GM19372 (cell line): ENCODE measurements around the gene VIPR2.

Source experiments
- ATAC-seq: cut with Tn5 transposase; IDR thresholded peaks from one replicate; pipeline ENCODE4 v1.9.1; 2021; ENCODE audit warnings: mild to moderate bottlenecking, low read depth, moderate library complexity; ENCODE audit not compliant: unreplicated experiment

Gene VIPR2

DNA sequence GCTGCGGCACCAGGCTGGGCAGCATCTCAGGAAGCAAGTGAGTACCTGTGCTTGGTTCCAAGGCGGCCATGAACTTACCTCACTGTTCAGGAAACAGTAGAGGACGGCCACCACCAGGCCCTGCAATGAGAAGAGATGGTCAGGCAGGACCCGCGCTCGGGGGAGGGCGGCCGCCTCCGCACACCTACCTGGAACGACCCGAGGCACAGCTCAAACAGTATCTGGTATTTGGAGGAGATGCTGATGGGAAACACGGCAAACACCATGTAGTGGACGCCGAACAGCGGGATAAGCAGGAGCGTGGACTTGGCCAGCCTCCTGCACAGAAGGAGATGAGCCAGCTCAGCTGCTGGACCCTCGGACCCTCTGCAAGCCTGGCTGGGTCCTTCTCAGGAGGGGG lies 112.9 kb downstream of the VIPR2 start:
- ATAC-seq = no peak

DNA sequence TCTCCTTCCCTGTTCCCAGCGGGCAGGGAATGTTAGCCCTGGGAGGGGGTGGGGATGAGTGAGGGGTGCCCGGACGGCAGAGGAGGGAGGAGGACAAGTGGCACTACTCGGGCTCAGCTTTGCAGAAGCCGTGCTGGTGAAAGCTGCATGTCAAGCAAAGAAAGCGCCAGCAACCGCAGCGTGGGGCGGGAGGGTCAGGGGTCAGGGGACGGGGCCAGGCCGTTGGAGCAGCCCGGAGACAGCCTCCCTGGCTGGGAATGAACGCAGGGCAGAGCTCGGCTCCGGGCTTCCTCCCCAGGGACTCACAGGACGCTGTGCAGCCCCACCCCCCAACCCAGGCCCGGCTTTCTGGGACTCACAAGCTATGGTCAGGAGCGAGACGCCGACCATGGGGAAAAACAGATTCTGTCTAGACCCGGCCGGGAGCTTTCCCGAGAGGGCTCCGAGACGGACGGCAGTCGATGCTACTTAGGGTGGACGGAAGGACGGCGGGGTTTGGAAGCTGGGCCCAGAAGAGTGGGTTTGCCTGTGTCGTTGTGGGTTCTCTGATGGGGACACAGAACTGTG lies 113.4 kb downstream of the VIPR2 start:
- ATAC-seq = no peak

DNA sequence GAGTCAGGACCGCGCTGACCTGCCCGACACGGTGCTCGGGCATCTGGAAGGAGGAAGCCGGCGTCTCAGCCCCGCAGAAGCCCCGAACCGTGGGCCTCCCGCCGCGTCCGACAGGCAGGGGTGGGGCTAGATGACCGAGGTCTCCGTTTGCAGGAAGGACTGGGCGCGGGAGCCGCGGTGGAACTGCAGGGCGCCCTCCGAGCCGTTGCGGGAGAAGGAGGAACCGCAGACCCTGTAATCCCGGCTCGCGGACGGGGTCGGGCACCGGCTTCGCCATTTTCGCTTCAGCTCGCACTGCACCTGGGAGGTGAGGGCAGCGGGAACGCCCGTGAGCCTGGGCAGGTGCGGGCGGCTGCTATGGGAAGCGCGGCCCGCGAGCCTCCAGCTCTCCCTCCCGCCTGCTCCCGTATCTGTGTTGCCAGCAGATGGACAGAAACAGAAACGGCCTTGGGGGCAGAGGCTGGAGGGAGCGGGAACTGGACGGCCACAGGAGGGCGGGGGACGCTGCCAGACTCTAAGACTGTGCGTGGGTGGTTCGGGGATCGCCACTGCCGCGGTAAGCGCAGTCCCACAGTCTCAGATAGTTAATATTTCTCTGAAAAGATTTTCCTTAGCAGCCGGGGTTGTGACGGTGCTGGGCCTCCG lies 114.1 kb downstream of the VIPR2 start:
- peak; percentile 65 for ATAC-seq

DNA sequence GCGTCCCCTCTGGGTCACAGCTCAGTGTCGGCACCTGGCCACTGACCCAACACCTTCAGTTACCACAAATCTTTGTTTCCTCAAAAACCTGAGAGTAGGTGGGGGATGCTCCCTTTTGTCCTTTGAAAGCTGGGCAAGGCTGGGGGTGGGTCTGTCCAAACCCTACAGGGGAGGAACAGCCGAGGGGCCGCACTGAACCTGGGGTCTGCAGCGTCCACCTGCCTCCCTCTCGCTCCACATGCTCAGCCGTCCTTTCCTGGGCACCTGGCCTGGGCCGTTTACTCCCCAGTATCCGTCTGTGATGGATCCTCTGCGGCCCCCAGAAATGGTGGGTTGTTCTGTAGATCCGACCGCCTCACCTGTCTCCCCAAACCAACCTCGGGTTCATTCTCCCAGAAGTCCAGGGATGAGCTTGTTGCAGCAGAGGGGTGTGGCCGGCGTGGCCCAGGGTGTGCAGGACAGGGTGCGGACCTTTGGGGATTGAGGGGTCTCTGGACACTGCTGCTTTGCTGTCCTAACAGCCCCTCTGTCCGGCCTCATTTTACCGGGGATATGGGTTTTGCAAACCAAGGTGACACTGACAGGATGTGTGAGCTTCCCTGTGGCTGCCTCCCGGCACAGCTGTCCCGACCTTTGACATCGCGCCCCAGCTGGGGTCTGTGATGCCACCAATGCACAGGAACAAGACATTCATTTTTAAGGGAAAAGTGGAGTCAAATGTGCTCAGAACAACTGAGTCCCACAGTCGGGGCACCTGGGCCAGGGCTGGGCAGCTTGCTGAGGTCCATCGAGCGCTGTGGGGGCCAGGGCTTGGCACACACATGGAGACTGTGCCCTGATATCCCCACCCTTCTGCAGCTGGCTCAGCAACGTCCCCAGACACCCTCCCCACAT lies 115.9 kb downstream of the VIPR2 start:
- ATAC-seq = no peak

DNA sequence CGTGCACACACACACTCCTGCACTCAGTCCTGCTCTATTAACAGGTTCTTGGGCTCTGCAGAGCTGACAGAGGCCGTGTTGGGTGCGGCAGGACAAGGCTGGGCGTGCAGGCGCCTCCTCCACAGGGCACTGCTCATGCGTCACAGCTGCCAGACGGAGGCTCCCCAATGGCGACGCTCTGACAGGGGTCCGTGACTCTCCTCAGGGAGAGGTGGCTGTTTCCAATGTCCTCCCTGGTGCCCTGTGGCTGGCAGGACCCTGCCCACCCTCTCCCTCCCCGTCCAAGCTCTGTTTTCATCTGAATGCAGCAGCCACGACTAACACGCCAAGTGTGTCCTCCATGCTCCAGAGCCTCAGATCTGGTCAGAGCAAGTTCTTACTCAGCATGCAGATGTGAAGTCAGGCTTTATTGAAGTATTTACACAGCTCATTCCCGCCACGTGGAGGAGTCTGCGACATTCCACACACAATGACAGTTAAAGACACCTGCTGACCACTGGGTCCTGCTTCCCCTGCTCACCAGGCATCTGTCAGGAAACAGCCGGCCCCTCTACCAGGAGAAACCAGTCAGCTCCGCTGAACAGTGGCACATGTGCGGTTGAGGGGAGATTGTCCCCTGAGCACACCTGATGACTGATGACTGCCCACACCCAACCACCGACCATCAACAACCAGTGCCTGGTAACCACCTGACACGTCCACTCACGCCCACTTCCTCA lies 116.7 kb downstream of the VIPR2 start:
- no peak for ATAC-seq

DNA sequence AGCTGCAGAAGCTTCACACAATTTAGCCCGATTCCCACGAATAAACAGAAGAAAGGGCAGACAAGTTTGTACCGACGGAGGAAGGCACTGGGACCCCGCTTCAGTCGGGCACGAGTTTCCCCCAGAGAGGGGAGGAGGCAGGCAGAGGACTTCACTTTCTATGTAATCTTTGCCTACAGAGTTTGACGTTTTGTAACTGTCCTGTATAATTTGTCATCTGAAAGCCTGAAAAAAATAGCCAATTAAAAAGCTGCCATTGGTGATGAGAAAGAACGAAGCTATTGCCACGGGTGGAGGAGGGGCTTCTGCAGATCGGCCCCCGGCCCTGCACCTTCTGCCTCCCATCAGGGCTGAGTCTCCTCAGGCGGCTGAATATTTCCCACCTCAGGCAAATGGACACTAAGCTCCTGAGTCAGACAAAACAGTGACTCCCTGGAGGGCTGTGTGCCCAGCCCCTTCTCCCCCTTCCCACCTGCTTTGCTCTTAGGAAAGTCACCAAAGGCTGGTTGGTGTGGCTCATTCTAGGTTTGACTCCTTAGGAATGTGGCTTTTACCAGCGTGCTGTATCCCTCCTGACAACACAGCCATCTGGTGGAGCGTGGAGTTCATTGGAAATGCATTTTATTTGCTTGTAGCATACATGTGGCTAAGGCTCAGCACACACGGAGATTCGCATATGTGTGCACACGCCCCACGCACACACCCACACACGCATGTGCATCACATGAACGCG lies 117.4 kb downstream of the VIPR2 start:
- no peak for ATAC-seq

DNA sequence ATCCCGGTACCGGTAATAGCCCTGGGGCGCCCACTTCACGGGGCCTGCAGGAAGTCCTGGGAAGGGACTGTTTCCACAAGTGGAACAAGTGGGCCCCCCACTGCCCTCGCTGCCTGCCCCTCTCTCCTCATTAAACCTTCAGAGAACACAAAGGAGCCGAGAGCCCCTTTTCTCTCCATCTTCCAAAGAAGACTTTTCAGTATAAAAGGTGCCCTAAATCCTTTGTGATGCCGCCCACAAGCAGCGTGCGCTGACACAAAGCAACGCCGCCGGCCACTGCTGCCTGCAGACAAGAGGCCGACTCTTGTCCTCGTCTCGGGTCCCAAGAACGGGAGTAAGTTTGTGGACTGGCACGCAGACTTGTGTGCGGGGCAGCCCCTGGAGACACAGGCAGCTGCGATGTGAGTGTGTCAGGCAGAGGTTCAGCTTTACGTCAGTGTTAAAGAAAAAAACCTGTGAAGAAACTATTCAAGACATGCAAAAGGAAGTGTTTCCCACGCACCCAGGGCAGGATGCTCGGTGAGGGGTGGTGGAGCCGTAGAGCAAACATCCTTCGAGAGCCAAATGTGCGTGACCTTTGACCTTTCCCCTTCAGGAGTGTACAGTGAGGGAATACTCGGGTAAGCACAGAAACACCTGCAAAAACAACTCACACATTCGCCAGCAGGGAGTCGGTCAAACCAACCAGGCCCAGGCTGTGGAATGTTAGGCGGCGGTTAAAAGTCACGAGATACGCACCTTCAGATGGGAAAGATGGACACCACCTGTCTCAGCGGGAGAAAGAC lies 118.2 kb downstream of the VIPR2 start:
- ATAC-seq = no peak

DNA sequence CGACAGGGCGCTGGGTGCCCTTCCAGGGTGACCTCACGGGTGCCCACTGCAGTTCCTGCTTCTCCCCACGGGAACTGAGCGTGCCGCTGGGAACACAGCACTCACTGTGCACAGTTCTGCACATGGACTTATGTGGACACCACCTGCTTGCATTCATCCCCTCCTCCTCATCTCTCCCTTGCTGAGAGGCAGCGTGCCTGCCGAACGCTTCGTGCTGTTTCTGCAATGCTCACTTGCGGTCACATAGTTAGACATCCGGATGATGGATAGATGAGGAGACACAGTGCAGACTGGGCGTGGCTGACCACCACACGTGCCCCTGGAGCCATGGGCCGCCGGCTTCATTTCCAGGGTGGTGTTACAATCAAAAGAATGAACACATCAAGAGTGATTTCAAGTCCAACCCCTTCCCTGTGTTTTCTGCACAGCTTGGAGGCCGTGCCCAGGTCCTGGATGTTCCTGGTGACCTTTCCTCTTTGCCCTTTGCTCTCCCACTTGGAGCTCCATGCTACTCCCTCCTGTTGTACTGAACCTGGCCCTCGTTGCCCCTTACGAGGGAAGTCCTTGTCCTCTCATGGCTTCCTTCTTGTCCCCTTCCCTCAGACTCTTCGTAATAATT lies 119.4 kb downstream of the VIPR2 start:
- no peak for ATAC-seq

DNA sequence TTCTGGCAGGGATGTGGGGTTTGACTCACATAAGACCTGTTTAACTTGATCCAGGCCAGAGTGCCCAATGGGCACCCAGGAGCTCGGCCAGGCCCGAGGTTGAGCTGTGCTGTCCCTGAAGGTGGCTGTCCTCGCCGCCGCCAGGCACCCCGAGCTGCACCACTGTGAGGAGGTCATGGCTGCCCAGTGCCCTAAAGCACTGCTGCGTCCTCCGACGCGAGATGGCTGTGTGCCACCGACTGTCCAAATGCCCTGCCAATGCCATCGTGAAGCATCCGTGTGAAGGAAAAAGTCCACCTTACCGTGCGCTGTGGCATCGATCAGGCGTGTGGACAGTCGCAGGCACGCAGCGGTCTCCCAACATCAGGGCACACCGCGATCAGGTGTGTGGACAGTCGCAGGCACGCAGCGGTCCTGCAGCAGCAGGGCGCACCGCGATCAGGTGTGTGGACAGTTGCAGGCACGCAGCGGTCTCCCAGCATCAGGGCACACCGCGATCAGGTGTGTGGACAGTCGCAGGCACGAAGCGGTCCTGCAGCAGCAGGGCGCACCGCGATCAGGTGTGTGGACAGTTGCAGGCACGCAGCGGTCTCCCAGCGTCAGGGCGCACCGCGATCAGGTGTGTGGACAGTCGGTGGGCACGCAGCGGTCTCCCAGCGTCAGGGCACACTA lies 120.3 kb downstream of the VIPR2 start:
- no peak for ATAC-seq

DNA sequence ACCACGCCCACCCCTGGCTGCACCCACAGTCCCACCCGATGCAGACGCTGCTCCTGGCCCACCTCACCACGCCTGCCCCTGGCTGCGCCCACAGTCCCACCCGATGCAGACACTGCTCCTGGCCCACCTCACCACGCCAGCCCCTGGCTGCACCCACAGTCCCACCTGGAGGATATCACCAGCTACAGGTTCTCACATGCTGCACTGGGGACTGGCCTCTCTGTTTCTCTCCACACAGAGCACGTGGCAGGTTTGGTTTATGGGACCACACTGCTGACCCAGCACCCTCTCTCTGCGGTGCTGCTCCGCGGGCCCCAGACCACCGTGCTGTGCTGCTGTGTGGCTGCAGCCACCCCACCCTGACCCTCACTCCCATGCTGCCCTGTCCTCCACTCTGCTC lies 120.9 kb downstream of the VIPR2 start:
- ATAC-seq = no peak

DNA sequence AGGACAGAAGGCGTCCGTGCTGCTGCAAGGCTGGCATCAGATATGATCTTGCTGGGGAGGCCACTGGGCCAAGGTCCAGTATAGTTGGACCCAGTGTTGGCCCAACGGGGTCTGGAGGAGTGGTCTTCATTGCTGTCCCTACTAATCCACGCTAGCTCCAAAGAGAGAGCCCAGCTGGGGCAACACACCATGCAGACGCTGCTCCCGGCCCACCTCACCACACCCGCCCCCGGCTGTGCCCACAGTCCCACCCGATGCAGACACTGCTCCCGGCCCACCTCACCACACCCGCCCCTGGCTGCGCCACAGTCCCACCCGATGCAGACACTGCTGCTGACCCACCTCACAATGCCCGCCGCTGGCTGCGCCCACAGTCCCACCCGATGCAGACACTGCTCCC lies 121.5 kb downstream of the VIPR2 start:
- no peak for ATAC-seq

DNA sequence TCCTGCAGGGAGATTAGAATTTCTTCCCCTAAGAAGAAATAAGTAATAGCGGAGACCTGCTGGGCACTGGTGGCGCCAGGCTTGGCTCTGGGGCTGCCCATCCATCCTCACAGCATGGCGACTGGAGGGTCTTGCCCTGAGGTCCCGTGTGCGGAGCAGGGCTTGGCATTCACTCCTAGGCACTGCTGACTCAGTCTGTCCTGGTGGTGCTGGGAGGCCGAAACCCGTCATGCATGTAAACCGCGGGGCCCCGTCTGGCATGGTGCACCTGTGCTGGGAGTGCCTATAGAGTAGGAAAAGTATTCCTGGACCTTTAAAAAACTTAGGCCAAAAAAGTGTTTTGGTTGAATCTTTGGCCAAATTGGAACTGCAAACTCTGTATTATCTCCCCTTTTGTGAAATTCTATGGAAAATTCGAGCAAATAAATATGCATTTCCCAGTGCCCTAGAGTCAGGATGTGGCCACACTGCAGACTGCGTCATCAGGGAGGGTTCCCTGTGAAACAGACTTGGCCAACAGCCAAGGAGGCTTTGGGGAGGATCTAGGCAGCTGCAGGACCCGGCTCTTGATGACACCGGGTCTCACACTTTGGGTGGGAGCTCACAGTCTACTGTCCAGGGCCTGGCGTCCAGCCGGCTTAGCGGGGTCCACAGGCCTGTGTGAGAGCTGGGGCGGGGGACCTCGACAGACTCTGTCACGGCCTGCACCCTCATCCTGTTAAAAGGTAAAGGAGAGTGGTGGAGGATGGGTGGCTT lies 122.3 kb downstream of the VIPR2 start:
- ATAC-seq = no peak

DNA sequence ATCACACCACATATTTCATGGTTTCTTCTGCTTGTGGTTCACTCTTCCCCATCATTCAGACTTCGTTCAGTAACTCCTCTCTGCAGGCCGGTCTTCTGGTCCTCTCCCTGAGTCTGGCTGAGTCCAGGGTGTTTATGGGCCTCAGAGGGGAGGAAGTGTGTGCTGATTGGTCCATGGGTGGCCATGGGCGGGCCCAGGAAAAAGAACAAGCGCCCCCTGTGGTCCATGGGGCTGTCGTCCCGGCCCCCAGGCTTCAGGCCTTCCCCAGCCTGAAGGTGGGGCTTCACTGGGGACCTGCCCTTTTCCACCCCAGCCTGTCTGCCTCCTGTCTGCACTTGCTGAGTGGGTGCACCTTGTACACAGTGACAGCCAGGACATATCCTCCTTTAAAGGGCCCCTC lies 123.7 kb downstream of the VIPR2 start:
- no peak for ATAC-seq

DNA sequence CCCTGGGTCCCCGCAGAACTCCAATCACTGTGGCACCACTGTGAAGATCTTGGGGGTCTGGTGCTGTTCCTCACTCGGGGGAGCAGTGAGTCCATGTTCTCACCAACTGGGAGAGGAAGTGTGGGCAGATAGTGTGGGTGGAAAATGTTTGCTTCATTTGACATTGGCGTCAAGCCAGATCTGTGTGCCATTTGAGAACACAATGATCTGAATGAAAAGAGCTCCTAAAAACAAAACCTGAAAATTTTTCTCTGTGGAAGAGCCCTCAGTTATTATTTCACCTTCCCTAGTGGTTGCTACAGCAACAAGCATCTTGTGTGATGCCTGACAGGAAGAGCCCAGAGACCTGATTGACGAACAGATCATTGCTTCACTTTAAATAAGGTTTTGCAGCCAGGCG lies 125.6 kb downstream of the VIPR2 start:
- no peak for ATAC-seq

DNA sequence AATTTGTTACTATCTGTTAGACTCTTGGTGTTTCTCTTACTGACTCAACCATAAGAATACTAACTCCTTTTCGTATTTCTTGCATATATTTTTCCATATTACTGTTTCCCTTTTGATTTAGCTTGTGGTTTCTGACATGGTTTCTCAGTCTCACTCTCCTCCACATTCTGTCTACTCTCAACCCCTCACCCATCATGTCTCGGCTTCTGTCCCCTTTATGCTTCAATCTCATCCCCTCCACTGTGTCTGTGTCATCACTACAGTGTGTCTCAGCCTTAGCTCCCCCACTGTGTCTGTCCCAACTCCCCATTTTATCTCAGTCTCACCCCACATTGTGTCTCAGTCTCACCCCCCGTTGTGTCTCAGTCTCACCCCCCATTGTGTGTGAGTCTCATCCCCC lies 126.9 kb downstream of the VIPR2 start:
- ATAC-seq = no peak

DNA sequence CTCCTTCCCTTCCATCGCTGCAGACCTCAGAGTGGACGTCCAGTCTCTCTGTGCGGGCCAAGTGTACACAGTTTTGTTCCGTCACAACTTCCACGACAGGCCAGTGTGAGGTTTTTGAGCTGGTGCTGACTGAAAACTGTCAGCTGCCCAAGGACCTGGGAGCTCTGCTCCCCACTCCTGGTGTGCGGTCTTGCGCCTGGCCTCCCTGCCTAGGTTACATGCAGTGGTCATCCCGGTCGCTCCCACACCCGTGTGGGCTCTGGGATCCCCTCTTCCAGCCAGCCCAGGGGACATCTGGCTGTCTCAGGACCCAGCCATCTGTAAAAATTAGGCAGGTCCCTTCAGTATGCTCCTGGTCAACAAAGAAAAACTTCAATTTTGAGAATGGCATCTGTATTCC lies 127.5 kb downstream of the VIPR2 start:
- ATAC-seq = no peak

DNA sequence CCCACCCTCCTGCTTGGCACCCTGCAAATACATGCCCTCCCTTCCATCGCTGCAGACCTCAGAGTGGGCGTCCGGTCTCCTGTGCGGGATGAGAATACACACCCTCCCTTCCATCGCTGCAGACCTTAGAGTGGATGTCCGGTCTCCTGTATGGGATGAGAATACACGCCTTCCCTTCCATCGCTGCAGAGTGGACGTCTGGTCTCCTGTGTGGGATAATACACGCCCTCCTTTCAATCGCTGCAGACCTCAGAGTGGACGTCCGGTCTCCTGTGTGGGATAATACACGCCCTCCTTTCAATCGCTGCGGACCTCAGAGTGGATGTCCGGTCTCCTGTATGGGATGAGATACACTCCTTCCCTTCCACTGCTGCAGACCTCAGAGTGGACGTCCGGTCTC lies 128.1 kb downstream of the VIPR2 start:
- ATAC-seq = no peak
